OCI-LY7 (cell line): Measurements from ENCODE around the gene STX17. TPM values are rescaled to one million over a fixed set of nuclear protein-coding genes. Genes with fewer than 3 reads are reported as not detected.

Source experiments
- BruUV-seq: library from RNA; stranded (reverse); fragments of 400-500 nt; replicated peaks from 2 replicates; lab custom pipeline; 2021; lab: Mats Ljungman, UMichigan
- CTCF ChIA-PET: fragments of 300-600 bp; sonication (Branson Sonifier 250); formaldehyde crosslinking; loops from one replicate; lab custom pipeline; 2022; ENCODE audit warnings: antibody characterized with exemption; ENCODE audit not compliant: unreplicated experiment; lab: Charles Lee
- POLR2A ChIA-PET: fragments of 300-600 bp; sonication (Branson Sonifier 250); formaldehyde crosslinking; loops from one replicate; lab custom pipeline; 2022; ENCODE audit warnings: antibody characterized with exemption; lab: Charles Lee
- DNase-seq: peaks from one replicate; pipeline ENCODE4 v3.0.0-alpha.2; 2015; ENCODE audit warnings: low spot score
- H2AFZ ChIP-seq: fragments of 200-600 bp; sonication (generic), shearing (Covaris generic); 2 replicates; pipeline ENCODE4 v1.6.1; 2014; ENCODE audit warnings: mild to moderate bottlenecking, antibody characterized with exemption, low read length, moderate library complexity
- H3K27ac ChIP-seq: fragments of 200-600 bp; sonication (generic); 2 replicates; pipeline ENCODE4 v1.5.1; 2014; ENCODE audit warnings: mixed run types, low read depth, mild to moderate bottlenecking, moderate library complexity, low read length, inconsistent platforms; ENCODE audit not compliant: poor library complexity, severe bottlenecking
- H3K36me3 ChIP-seq: fragments of 200-600 bp; sonication (generic); 2 replicates; pipeline ENCODE4 v1.6.1; 2014; ENCODE audit warnings: mild to moderate bottlenecking, antibody characterized with exemption, low read length, moderate library complexity, mixed read lengths; ENCODE audit not compliant: insufficient read depth
- H3K4me1 ChIP-seq: fragments of 200-600 bp; sonication (generic); 2 replicates; pipeline ENCODE4 v1.5.1; 2014; ENCODE audit warnings: mild to moderate bottlenecking, low read length; ENCODE audit not compliant: insufficient read depth, poor library complexity, severe bottlenecking
- H3K4me2 ChIP-seq: fragments of 200-600 bp; sonication (generic); 2 replicates; pipeline ENCODE4 v1.6.1; 2014; ENCODE audit warnings: mild to moderate bottlenecking, low read length
- H3K4me3 ChIP-seq: fragments of 200-600 bp; sonication (generic); 2 replicates; pipeline ENCODE4 v1.5.1; 2014; ENCODE audit warnings: mild to moderate bottlenecking, low read depth, low read length; ENCODE audit not compliant: poor library complexity, severe bottlenecking
- H3K79me2 ChIP-seq: fragments of 200-600 bp; sonication (generic); 2 replicates; pipeline ENCODE4 v1.6.1; 2016; ENCODE audit warnings: low read depth, mild to moderate bottlenecking, low read length, moderate library complexity, mixed read lengths; ENCODE audit not compliant: insufficient read depth
- H3K9me2 ChIP-seq: fragments of 200-600 bp; sonication (generic); 2 replicates; pipeline ENCODE4 v1.6.1; 2016; ENCODE audit warnings: mild to moderate bottlenecking, low read length, mixed read lengths; ENCODE audit not compliant: insufficient read depth
- H3K9me3 ChIP-seq: fragments of 200-600 bp; sonication (generic); 2 replicates; pipeline ENCODE4 v1.6.1; 2014; ENCODE audit warnings: mild to moderate bottlenecking, mixed run types, low read length, mixed read lengths
- H4K20me1 ChIP-seq: fragments of 200-600 bp; sonication (generic); 2 replicates; pipeline ENCODE4 v1.6.1; 2014; ENCODE audit warnings: mild to moderate bottlenecking, antibody characterized with exemption, low read length, moderate library complexity, mixed read lengths; ENCODE audit not compliant: insufficient read depth
- EZH2phosphoT487 ChIP-seq: fragments of 200-600 bp; sonication (generic); IDR thresholded peaks from 2 replicates; pipeline ENCODE4 v1.6.1; 2018; ENCODE audit warnings: low read depth, borderline replicate concordance, mild to moderate bottlenecking, mixed run types, antibody characterized with exemption, low read length, moderate library complexity, mixed read lengths
- intact Hi-C: fragments of 100-400 bp; cut with micrococcal nuclease; formaldehyde crosslinking; loops from one replicate; pipeline ENCODE4 v1.10.0; 2022; ENCODE audit not compliant: unreplicated experiment
- total RNA-seq, 2 experiments: library from RNA; depleted of rRNA in 1 of 2; stranded (reverse); fragments of >200 nt in 1 of 2; shearing (Covaris generic) in 1 of 2; gene quantifications; 2 replicates each; pipeline ENCODE4 v1.2.3, GENCODE V29; 2014 to 2022
- TF ChIP-seq, protein P1 (sequence below): fragments of 200-600 bp; sonication (generic); conservative IDR thresholded peaks from 2 replicates; pipeline ENCODE4 v1.5.1; 2014; ENCODE audit warnings: mild to moderate bottlenecking, antibody characterized with exemption, low read length, moderate library complexity, mixed read lengths

Gene STX17
- total RNA-seq, 2 experiments from 2014 or later, result 12.1 to 21.5 TPM

DNA sequence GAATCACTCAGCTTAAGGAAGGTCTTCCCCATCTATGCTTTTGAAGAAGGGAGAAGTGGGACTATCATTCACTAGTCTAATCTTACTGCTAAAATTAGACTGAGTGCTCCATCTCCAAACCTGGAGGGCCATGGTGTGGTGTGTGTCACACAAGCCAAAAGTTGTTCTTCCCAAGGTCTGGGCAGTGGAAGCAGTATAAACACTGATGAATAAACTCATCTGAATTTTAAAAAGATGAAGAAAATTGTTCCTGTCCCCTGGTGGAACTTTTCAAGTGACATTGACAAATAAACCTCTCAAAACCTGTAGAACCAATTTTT, 16.2 kb downstream of the STX17 start:
- Histone ChIP-seq H4K20me1 (no peaks in the 10 kb centered on the region), H3K9me3 (0 out of 2 replicates have a peak, but pooled peaks cover 7% of the 10 kb centered on the region), H3K4me2 (no peak overlapping the region), H3K27ac (no peak overlapping the region), H3K9me2 (no peaks in the 10 kb centered on the region), H3K4me3 (no peak overlapping the region), H3K4me1 (no peaks in the 10 kb centered on the region), H3K79me2 (no peaks in the 10 kb centered on the region), H3K36me3 (peaks cover 46% of the 10 kb centered on the region), H2AFZ (no peak overlapping the region)
- ChIA-PET POLR2A (no interaction called here), CTCF (no interaction called here)
- TF ChIP-seq, protein P1, sequence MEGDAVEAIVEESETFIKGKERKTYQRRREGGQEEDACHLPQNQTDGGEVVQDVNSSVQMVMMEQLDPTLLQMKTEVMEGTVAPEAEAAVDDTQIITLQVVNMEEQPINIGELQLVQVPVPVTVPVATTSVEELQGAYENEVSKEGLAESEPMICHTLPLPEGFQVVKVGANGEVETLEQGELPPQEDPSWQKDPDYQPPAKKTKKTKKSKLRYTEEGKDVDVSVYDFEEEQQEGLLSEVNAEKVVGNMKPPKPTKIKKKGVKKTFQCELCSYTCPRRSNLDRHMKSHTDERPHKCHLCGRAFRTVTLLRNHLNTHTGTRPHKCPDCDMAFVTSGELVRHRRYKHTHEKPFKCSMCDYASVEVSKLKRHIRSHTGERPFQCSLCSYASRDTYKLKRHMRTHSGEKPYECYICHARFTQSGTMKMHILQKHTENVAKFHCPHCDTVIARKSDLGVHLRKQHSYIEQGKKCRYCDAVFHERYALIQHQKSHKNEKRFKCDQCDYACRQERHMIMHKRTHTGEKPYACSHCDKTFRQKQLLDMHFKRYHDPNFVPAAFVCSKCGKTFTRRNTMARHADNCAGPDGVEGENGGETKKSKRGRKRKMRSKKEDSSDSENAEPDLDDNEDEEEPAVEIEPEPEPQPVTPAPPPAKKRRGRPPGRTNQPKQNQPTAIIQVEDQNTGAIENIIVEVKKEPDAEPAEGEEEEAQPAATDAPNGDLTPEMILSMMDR, result no peak
- no peak for TF ChIP-seq EZH2phosphoT487
- BruUV-seq, result no TSS peak
- DNase-seq, result no peak
- intact Hi-C loops, result no loop called here

DNA sequence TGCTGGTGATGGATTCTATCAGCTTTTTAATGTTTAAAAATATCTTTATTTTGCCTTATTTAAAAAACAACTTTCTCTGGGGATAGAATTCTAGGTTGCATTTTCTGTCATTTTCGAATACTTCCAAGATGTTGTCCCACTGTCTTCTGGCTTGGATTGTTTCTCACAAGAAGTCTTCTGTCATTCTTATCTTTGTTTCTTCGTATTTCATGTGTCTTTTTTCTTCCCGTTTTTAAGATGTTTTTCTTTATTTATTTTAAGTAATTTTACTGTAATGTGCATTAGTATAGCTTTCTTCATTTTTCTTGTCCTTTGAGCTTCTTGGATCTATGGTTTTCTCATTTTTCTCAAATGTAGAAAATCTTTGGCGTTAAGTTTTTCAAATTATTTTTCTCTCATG, 19.1 kb downstream of the STX17 start:
- H2AFZ ChIP-seq, result no peak overlapping the region
- DNase-seq, result no peak
- CTCF ChIA-PET, result no interaction called here
- no peak overlapping the region for H3K27ac ChIP-seq
- BruUV-seq, result no TSS peak
- intact Hi-C loops, result no loop called here
- H3K36me3 ChIP-seq, result peaks cover 33% of the 10 kb centered on the region
- no peaks in the 10 kb centered on the region for H3K79me2 ChIP-seq
- H4K20me1 ChIP-seq, result no peaks in the 10 kb centered on the region
- H3K4me3 ChIP-seq, result no peak overlapping the region
- H3K4me2 ChIP-seq, result no peak overlapping the region
- no peaks in the 10 kb centered on the region for H3K9me2 ChIP-seq
- no peaks in the 10 kb centered on the region for H3K4me1 ChIP-seq
- POLR2A ChIA-PET, result no interaction called here
- no peak for TF ChIP-seq EZH2phosphoT487
- TF ChIP-seq, protein P1, result no peak
- 0 out of 2 replicates have a peak, but pooled peaks cover 7% of the 10 kb centered on the region for H3K9me3 ChIP-seq

DNA sequence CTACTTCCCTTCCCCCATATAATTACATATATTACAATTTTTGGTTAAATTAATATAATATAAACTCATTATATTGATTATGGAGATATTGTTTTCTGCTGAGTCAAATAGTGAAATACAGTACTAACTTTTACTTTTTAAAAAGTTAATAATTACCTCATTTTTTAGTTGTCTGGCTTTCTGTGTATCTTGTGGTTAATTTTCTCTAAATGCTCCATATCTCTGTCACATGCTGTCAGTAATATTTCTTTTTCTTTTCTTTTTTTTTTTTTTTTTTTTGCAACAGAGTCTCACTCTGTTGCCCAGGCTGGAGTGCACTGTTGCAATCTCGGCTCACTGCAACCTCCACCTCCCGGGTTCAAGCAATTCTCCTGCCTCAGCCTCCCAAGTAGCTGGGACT, 23.2 kb downstream of the STX17 start:
- Histone ChIP-seq H3K4me2 (no peak overlapping the region), H2AFZ (no peak overlapping the region), H3K9me3 (0 out of 2 replicates have a peak, but pooled peaks cover 7% of the 10 kb centered on the region), H3K4me3 (no peak overlapping the region), H3K36me3 (peaks cover 2% of the 10 kb centered on the region; the same call in 1 of the 2 replicates), H3K79me2 (no peaks in the 10 kb centered on the region), H4K20me1 (no peaks in the 10 kb centered on the region), H3K9me2 (no peaks in the 10 kb centered on the region), H3K27ac (no peak overlapping the region), H3K4me1 (no peaks in the 10 kb centered on the region)
- ChIA-PET CTCF (no interaction called here), POLR2A (no interaction called here)
- intact Hi-C loops, result no loop called here
- TF ChIP-seq, protein P1, result no peak
- no peak for TF ChIP-seq EZH2phosphoT487
- BruUV-seq, result no TSS peak
- no peak for DNase-seq
